ENCODE data around the gene ZSWIM8.
"Not testable (repeated sequence)": the region's sequence is repeated elsewhere in the genome, so short reads cannot be mapped to it uniquely, and the experiment has no call there.

ZSWIM8 gene

GRCh38 chr10:73817826-73818225 is 32.4 kb downstream of the ZSWIM8 start:
- no peak for DNase-seq

GRCh38 chr10:73818402-73818801 is 33.0 kb downstream of the ZSWIM8 start:
- no peak for DNase-seq

- DNase-seq = no peak
Observed at GRCh38 chr10:73819081-73819480, 33.7 kb downstream of the ZSWIM8 start.

DNA sequence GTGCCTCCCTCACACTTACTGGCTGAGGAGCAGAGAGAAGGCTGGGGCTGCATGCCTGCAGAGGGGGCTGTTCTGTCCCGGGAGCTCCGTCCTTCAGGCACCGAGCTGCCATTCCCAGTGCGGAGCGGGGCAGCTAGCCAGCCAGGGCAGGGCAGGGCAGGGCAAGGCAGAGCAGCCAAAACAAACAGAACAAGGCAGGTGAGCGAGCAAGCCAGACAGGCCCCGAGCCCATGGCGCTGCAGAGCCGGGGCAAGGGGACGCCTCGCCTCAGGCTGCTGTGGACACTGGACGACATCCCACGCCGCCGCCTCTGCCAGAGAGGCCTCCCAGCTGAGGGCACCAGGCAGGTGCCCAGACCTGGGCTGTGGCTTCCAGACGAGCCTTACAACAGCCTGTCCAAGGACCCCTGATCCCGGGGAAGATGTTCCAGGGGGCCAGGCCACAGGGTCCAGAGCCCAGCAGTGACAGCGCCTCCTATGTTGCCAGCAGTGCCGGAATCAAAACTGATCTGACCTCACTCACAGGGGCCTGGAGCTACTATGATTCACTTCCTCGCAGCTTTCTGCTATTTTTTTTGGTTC is 34.2 kb downstream of the ZSWIM8 start:
- DNase-seq = no peak

DNA sequence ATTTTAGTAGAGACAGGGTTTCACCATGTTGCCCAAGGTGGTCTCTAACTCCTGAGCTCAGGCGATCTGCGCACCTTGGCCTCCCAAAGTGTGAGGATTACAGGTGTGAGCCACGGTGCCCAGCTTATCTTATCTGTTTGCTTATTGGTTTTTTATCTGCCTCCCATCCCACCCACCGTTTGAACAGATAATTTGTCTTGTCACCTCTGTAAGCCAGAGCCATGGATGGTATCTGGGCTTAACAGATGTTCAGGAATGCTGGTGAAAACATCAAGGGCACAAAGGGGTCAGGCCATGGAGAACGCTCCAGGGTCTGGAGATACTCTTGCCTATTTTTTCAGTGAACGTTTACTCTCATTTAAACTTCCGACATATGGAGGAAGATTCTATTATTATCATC is 38.0 kb downstream of the ZSWIM8 start:
- no peak for DNase-seq

- DNase-seq = no peak
Observed at GRCh38 chr10:73824146-73824725, 38.8 kb downstream of the ZSWIM8 start.

GRCh38 chr10:73827346-73828089 is 42.1 kb downstream of the ZSWIM8 start:
- DNase-seq = no peak

GRCh38 chr10:73828161-73828560 is 42.8 kb downstream of the ZSWIM8 start:
- DNase-seq = no peak

- DNase-seq = not testable (repeated sequence)
Observed at GRCh38 chr10:73829090-73829489, 43.7 kb downstream of the ZSWIM8 start.

DNA sequence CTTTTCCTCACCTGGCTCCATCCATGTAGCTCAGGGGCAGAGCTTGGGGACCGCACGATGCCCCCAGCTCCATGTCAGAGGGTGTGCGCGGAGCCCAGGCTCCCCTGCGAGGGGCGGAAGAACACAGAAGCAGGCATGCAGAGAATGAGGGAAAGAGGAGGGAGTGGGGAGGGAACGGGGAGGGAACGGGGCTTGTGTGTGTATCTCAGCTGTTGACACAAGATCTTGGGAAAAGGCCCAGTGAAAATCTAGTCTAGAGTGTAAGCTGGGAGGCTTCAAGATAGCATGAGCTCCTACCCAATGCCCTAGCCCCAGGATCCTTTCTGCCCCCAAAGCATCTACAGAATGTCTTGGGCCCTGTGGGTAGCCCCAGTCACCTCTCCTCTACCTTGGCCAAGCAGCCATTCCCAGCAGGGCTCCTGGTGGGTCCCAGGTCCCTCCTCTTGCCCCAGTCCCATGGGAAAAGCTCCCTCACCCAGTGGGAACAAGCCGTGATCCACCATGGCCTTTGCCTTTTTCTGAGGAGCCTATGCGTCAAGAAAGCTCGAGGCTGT is 51.1 kb downstream of the ZSWIM8 start:
- no peak for DNase-seq

GRCh38 chr10:73837072-73837471 is 51.7 kb downstream of the ZSWIM8 start:
- DNase-seq = no peak

- DNase-seq = no peak
Observed at GRCh38 chr10:73838008-73838567, 52.7 kb downstream of the ZSWIM8 start.

DNA sequence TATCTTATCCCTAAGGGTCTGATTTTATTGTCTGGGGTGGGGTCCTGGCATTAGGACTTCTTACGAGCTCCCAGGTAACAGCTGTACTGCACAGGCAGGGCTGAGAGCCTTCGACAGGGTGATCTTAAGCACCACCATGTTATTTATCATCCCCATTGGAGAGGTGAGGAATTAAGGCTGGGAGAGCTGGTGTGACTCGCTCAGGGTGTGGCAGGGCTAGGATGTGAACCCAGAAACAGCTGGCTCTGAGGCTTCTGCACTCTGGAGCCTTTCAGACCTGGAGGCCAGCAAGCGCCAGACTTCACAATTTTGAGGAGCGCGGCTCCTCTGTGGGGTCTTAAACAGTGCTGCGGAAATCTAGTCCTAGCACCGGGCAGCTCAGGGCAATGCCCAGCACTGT is 53.4 kb downstream of the ZSWIM8 start:
- DNase-seq = no peak

GRCh38 chr10:73839276-73839966 is 54.0 kb downstream of the ZSWIM8 start:
- DNase-seq = no peak

DNA sequence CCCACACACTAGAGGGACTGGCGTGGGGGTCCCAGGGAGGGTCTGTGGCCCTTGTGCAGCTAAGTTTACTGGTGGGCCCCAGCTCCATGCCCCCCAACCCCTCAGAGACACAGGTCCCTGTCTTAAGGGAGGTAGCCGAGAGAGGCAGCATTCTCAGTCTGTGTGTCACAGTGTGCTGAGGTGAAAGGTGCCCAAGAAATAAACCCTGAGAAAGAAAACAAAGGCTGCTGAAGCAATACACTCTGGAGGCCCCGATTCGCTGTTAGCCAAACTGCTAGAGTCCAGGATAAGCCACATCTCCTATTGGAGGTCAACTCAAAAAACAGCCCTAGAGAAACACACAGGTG is 54.6 kb downstream of the ZSWIM8 start:
- no peak for DNase-seq

DNA sequence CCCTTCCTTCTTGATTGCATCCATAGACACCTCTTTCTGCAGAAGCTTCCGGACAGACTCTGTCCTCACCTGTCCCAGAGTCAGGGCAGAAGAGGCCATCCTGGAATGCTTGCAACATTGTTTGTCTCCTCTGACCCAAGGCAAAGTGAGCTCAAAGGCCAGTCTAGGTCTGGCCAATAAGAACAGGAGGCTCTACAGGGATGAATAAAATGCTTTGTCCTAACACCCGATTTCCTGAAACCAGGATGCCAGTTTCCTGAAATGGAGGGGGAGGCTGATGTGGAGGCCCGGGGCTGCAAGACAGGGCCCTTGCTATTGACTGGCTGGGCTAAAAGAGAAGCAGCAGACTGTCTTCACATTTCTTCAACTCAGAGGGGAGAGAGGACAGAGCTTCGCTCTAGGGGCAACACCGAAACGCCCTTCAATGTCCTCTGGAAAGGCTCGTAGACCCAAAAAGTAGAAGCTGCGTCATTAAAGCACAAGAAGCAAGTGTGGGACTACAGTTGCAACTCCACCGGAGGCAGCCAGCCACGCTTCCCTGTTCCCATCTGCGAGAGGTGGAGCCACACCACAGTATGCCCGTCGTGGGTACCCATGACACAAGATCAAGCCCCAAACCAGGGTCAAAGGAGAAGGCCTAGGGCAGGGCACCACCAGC is 55.1 kb downstream of the ZSWIM8 start:
- no peak for DNase-seq

DNA sequence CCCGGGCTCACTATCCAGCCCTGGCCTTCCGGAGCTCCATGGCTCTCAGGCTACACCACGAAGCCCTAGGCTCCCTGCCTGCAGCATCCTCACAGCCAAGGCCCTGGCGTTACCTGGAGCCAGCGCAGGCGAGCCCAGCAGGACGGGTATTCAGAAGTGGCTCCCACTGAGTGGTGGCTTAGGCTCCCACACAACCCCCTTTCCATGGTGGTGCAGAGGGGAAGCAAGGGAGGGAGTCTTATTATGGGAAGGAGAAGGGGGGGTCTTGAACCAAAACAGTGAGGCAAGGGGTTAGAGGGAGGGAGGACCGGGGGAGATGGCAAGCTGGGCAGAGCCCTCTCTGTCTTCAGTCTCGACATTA is 55.6 kb downstream of the ZSWIM8 start:
- DNase-seq = no peak

DNA sequence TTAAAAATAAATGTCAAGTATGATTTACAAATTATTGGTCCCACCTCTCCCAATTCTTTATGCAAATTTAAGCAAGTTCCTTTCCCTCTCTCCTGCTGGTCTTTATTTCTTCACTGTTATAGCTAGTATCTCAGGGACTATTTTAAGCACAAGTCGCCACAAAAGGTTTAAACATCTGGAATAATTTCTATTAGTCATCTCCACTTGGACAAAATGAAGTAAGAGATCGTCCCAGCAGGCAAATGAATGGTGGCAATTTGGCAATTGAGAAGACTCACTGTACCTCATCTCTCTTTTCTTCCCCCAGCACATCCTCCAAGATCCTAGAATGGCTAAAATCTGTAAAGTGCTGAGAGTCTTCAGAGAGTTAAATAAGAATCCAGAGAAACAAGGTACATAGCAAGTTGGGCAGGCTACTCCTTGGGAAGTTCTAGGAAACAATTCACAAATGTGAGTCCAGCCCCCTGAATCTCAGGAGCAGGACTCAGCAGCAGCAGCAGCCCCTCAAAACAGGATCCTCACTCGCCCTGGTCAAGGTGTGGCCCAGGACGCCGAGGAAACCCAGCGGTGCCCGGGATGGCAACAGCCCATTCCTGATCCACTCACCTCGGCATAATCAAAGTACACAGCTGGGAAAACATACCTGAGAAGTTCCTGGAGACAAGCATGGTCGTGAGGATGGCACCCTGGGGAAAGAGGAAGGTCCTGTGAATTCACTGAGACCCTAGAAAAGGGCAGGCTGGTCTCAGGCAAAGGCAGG is 56.3 kb downstream of the ZSWIM8 start:
- no peak for DNase-seq

DNA sequence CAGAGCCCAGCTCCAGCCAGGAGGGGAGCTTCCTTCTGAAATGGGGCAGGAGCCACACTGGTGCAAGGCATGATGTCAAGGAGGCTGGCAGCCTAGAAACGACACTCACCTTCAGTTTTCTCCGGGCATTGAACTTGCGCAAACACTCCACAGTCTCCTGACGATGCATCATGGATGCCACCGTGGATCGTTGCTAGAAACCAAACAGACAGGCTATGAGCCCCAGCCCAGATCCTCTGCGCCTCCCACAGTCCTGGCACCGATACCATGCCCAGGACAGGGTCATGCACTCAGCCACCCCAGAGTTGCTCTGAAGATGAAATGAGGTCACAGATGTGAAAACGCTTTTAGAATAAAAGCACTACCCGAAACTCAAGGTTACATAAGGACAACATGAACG is 56.9 kb downstream of the ZSWIM8 start:
- DNase-seq = no peak

GRCh38 chr10:73843261-73843660 is 57.9 kb downstream of the ZSWIM8 start:
- DNase-seq = no peak

- no peak for DNase-seq
Observed at GRCh38 chr10:73847031-73847430, 61.6 kb downstream of the ZSWIM8 start.

Data from right hindlimb (tissue), 1 donor.